Vagina (tissue), 2 donors: ENCODE data around the gene HTRA3.

Experiments
- CTCF ChIP-seq, 3 experiments: fragments of 450-650 bp in 2 of 3; fragments of 200-600 bp in 1 of 3; sonication (generic) in 1 of 3; IDR thresholded peaks; one replicate each; pipeline ENCODE4 v1.5.1; 2017 to 2019; ENCODE audit warnings: antibody characterized with exemption in 3 of 3, mild to moderate bottlenecking in 2 of 3, moderate library complexity in 2 of 3
- POLR2AphosphoS5 ChIP-seq, 2 donors: sonication (generic); formaldehyde crosslinking; IDR thresholded peaks; one replicate each; pipeline ENCODE4 v1.9.0; 2017; ENCODE audit warnings: antibody characterized with exemption in 2 of 2, mild to moderate bottlenecking in 2 of 2, low read depth in 1 of 2; ENCODE audit not compliant: insufficient read depth in 1 of 2

- TF ChIP-seq CTCF (IDR thresholded peaks at IDR 0.05) (no peak), POLR2AphosphoS5 (IDR thresholded peaks at IDR 0.05; ENCODE audit: insufficient read depth in 1 of 2, low read depth in 1 of 2) (no peak)
These were observed 86.5 kb downstream of the HTRA3 start for GRCh38 chr4:8355864-8356565.
